Common myeloid progenitor, CD34-positive (primary cell): ENCODE measurements around the gene PLA2G15.

ENCODE experiments used
- CTCF ChIA-PET: fragments of 350-600 bp; sonication (Branson Sonifier 250); formaldehyde crosslinking; loops from one replicate; lab custom pipeline; 2021; ENCODE audit warnings: antibody characterized with exemption; lab: Charles Lee
- POLR2A ChIA-PET: fragments of 350-600 bp; sonication (Branson Sonifier 250); formaldehyde crosslinking; loops from one replicate; lab custom pipeline; 2021; ENCODE audit warnings: antibody characterized with exemption; lab: Charles Lee
- DNase-seq, 3 donors: peaks; one replicate each; pipeline versions ENCODE4 v3.0.0 to v3.0.0-alpha.2; 2013
- H3K27ac ChIP-seq, 2 experiments: 1 replicate in 1 of 2; 2 replicates in 1 of 2; pipeline ENCODE4 v1.7.0; 2013; ENCODE audit warnings: inconsistent platforms in 2 of 2, low read length in 2 of 2, mild to moderate bottlenecking in 2 of 2, low read depth in 1 of 2, moderate library complexity in 1 of 2; ENCODE audit not compliant: severe bottlenecking in 2 of 2, insufficient read depth in 1 of 2, poor library complexity in 1 of 2
- H3K27me3 ChIP-seq, 5 experiments: replicated peaks in 2 of 5; 1 replicate in 3 of 5; 2 replicates in 2 of 5; pipeline versions ENCODE4 v1.6.1 to v1.7.0; 2013; ENCODE audit warnings: low read length in 4 of 5, mild to moderate bottlenecking in 2 of 5, moderate library complexity in 2 of 5, inconsistent platforms in 1 of 5; ENCODE audit not compliant: insufficient read depth in 5 of 5, control insufficient read depth in 4 of 5
- H3K36me3 ChIP-seq, 4 experiments: 1 replicate in 2 of 4; 2 replicates in 2 of 4; pipeline versions ENCODE4 v1.6.1 to v1.7.0; 2013; ENCODE audit warnings: low read length in 3 of 4, control low read depth in 1 of 4, mild to moderate bottlenecking in 1 of 4; ENCODE audit not compliant: control insufficient read depth in 4 of 4, insufficient read depth in 4 of 4
- H3K4me1 ChIP-seq, 4 experiments: 1 replicate in 3 of 4; 2 replicates in 1 of 4; pipeline versions ENCODE4 v1.6.1 to v1.7.1; 2013; ENCODE audit warnings: low read length in 3 of 4, mild to moderate bottlenecking in 3 of 4, control low read depth in 1 of 4, inconsistent platforms in 1 of 4, moderate library complexity in 1 of 4; ENCODE audit not compliant: control insufficient read depth in 4 of 4, insufficient read depth in 4 of 4; ENCODE audit errors: control extremely low read depth in 1 of 4
- H3K4me3 ChIP-seq, 7 experiments: 1 replicate in 4 of 7; 2 replicates in 3 of 7; pipeline versions ENCODE4 v1.5.1 to v1.7.0; 2013; ENCODE audit warnings: mild to moderate bottlenecking in 7 of 7, low read length in 6 of 7, moderate library complexity in 6 of 7, inconsistent platforms in 2 of 7, low read depth in 2 of 7, control low read depth in 1 of 7; ENCODE audit not compliant: insufficient read depth in 4 of 7, control insufficient read depth in 1 of 7; ENCODE audit errors: extremely low read depth in 1 of 7
- H3K9me3 ChIP-seq, 5 experiments: 1 replicate in 4 of 5; 2 replicates in 1 of 5; pipeline versions ENCODE4 v1.6.1 to v1.7.1; 2013; ENCODE audit warnings: low read length in 4 of 5, mild to moderate bottlenecking in 2 of 5, inconsistent platforms in 1 of 5, low read depth in 1 of 5, moderate library complexity in 1 of 5; ENCODE audit not compliant: control insufficient read depth in 4 of 5, insufficient read depth in 2 of 5; ENCODE audit errors: control extremely low read depth in 1 of 5
- WGBS: methylation state at CpG from one replicate; pipeline ENCODE4 v1.1.5; 2013; ENCODE audit not compliant: insufficient coverage; 5-methylcytosine and 5-hydroxymethylcytosine counted together

Gene PLA2G15

DNA sequence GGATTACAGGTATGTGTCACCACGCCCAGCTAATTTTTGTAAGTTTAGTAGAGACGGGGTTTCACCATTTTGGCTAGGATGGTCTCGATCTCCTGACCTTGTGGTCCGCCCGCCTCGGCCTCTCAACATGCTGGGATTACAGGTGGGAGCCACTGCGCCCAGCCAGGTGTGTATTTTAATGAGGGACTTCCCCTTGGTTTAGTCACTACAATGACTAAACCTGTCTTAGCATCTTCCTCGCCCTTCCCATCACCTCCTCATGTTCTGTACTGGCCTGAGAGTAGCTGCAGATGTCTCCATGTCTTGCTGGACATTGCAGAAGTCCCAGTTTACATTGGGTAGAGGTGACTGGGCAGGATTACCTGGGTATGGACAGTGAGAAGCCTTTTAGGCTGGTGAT, 28.7 kb downstream of the PLA2G15 start:
- Histone ChIP-seq H3K27me3 (no peaks in the 10 kb centered on the region), H3K27ac (no peak overlapping the region), H3K9me3 (no peaks in the 10 kb centered on the region), H3K36me3 (peaks cover 0 to 41% (median 13%) of the 10 kb centered on the region in 4 experiments), H3K4me1 (peaks cover 11 to 39% (median 27%) of the 10 kb centered on the region in 4 experiments), H3K4me3 (no peak overlapping the region)
- 100% methylated on average over 4 of the region's 8 CpGs for WGBS
- ChIA-PET POLR2A (interaction anchor here (0.5 kb wide), 1 partner anchor 13 kb away, joined by 3 read pairs; no protein-coding TSS in a partner anchor), CTCF (interaction anchor here (0.8 to 8.1 kb wide), 5 partner anchors 10 to 55 kb away, joined by 3 to 79 read pairs (median 4); partner anchors contain the start of gene SLC7A6)
- DNase-seq = no peak

- CTCF ChIA-PET = interaction anchor here (0.8 to 8.1 kb wide), 7 partner anchors 9 to 54 kb away, joined by 3 to 79 read pairs (median 4); partner anchors contain the start of gene SLC7A6
- Histone ChIP-seq H3K4me1 (peaks cover 11 to 36% (median 27%) of the 10 kb centered on the region in 4 experiments), H3K27ac (no peak overlapping the region), H3K36me3 (peaks cover 0 to 38% (median 13%) of the 10 kb centered on the region in 4 experiments), H3K9me3 (no peaks in the 10 kb centered on the region), H3K4me3 (no peak overlapping the region), H3K27me3 (no peaks in the 10 kb centered on the region)
- no peak for DNase-seq
- WGBS = 86% methylated on average over 4 of the region's 4 CpGs
- POLR2A ChIA-PET = no interaction called here
These were observed 29.3 kb downstream of the PLA2G15 start for GRCh38 chr16:68274441-68274840.

GRCh38 chr16:68275611-68276191, 30.5 kb downstream of the PLA2G15 start:
- DNase-seq = peak in 2 of 3 donors; percentile 70 to 81
- POLR2A ChIA-PET = interaction anchor here (0.6 to 1.1 kb wide), 2 partner anchors 8 to 182 kb away, joined by 3 to 4 read pairs; no protein-coding TSS in a partner anchor
- Histone ChIP-seq H3K9me3 (no peaks in the 10 kb centered on the region), H3K4me1 (peaks cover 11 to 39% (median 29%) of the 10 kb centered on the region in 4 experiments), H3K27ac (peak overlapping the region in 1 of 2 experiments; percentile 39), H3K4me3 (peak overlapping the region in 1 of 7 experiments; percentile 33), H3K27me3 (no peaks in the 10 kb centered on the region), H3K36me3 (peaks cover 0 to 38% (median 13%) of the 10 kb centered on the region in 4 experiments)
- 29% methylated on average over 2 of the region's 4 CpGs for WGBS
- CTCF ChIA-PET = interaction anchor here (1.0 to 8.1 kb wide), 6 partner anchors 8 to 53 kb away, joined by 3 to 79 read pairs (median 6); partner anchors contain the start of gene SLC7A6

DNA sequence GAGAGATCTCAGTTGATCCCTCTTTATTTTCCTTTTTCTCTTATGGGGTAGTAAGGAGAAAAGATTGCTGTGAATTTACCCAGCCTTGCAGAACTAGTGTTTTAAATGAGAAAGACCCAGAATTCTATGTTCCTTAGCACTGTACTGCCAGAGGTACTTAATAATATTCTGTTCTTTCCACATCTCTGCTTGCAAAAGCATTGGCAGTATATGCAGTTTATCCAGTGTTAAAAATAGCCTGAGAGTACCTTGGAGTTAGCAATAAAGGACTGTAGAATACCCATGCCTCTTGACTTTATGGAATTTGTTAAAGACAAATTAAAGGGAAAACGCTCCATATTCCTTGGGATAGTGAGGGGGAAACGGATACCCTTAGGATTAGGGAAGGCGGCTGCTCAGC, 31.1 kb downstream of the PLA2G15 start:
- no peaks in the 10 kb centered on the region for H3K27me3 ChIP-seq
- DNase-seq = no peak
- no CpG with 5 or more reads among the region's 3 CpGs for WGBS
- peaks cover 11 to 39% (median 29%) of the 10 kb centered on the region in 4 experiments for H3K4me1 ChIP-seq
- ChIA-PET POLR2A (interaction anchor here (0.6 to 1.1 kb wide), 2 partner anchors 7 to 182 kb away, joined by 3 to 4 read pairs; no protein-coding TSS in a partner anchor), CTCF (interaction anchor here (1.0 to 8.1 kb wide), 4 partner anchors 9 to 23 kb away, joined by 3 to 79 read pairs (median 6); partner anchors contain the start of gene SLC7A6)
- peak overlapping the region in 1 of 7 experiments; percentile 33 for H3K4me3 ChIP-seq
- H3K9me3 ChIP-seq = no peaks in the 10 kb centered on the region
- peak overlapping the region in 1 of 2 experiments; percentile 39 for H3K27ac ChIP-seq
- peaks cover 0 to 33% (median 11%) of the 10 kb centered on the region in 4 experiments for H3K36me3 ChIP-seq

- Histone ChIP-seq H3K27me3 (no peaks in the 10 kb centered on the region), H3K4me1 (peaks cover 26 to 48% (median 38%) of the 10 kb centered on the region in 4 experiments), H3K9me3 (no peaks in the 10 kb centered on the region), H3K4me3 (no peak overlapping the region), H3K27ac (no peak overlapping the region), H3K36me3 (peaks cover 0 to 19% (median under 1%) of the 10 kb centered on the region in 4 experiments)
- DNase-seq = no peak
- 94% methylated on average over 9 of the region's 13 CpGs for WGBS
- ChIA-PET CTCF (interaction anchor here (0.7 to 2.1 kb wide), 7 partner anchors 8 to 19 kb away, joined by 3 to 9 read pairs (median 4); partner anchors contain the start of gene SLC7A6), POLR2A (no interaction called here)
These were observed 34.8 kb downstream of the PLA2G15 start for GRCh38 chr16:68279726-68280558.

- WGBS = 100% methylated on average over 1 of the region's 4 CpGs
- H3K36me3 ChIP-seq = peaks cover 0 to 21% (median 0%) of the 10 kb centered on the region in 4 experiments
- POLR2A ChIA-PET = no interaction called here
- CTCF ChIA-PET = interaction anchor here (1.1 to 2.0 kb wide), 3 partner anchors 10 to 48 kb away, joined by 4 to 6 read pairs (median 4); no protein-coding TSS in a partner anchor
- no peaks in the 10 kb centered on the region for H3K27me3 ChIP-seq
- DNase-seq = no peak
- H3K9me3 ChIP-seq = no peaks in the 10 kb centered on the region
- H3K4me1 ChIP-seq = peaks cover 29 to 49% (median 40%) of the 10 kb centered on the region in 4 experiments
- no peak overlapping the region for H3K4me3 ChIP-seq
- no peak overlapping the region for H3K27ac ChIP-seq
These were observed 36.3 kb downstream of the PLA2G15 start for GRCh38 chr16:68281368-68282063.
